Activated CD4-positive, alpha-beta T cell treated with anti-CD3 and anti-CD28 coated beads, Interleukin-2, amount 10 ng/mL, durations not matched to agents 24 days and 14 days (primary cell): ENCODE results near the gene DIP2C. TPM values are rescaled to one million over a fixed set of nuclear protein-coding genes. Genes with fewer than 3 reads are reported as not detected.
"Not testable (repeated sequence)": the region's sequence is repeated elsewhere in the genome, so short reads cannot be mapped to it uniquely, and the experiment has no call there.

ENCODE experiments used
- DNase-seq: peaks from one replicate; pipeline ENCODE4 v3.0.0; 2022
- H3K27ac Mint-ChIP-seq: one replicate; pipeline ENCODE4 v1.8.0; 2022; ENCODE audit warnings: mild to moderate bottlenecking, mixed read lengths
- H3K27me3 Mint-ChIP-seq: one replicate; pipeline ENCODE4 v1.8.0; 2022; ENCODE audit warnings: mixed read lengths
- H3K36me3 Mint-ChIP-seq: one replicate; pipeline ENCODE4 v1.8.0; 2022; ENCODE audit warnings: low read depth, mild to moderate bottlenecking, mixed read lengths
- H3K4me1 Mint-ChIP-seq: one replicate; pipeline ENCODE4 v1.8.0; 2021; ENCODE audit warnings: mixed read lengths
- H3K4me3 Mint-ChIP-seq: one replicate; pipeline ENCODE4 v1.8.0; 2022; ENCODE audit warnings: mild to moderate bottlenecking, moderate library complexity, mixed read lengths
- H3K9me3 Mint-ChIP-seq: one replicate; pipeline ENCODE4 v1.8.0; 2021; ENCODE audit warnings: mixed read lengths
- intact Hi-C: fragments of 100-400 bp; cut with micrococcal nuclease; formaldehyde crosslinking; loops from one replicate; pipeline ENCODE4 v1.15.1; 2023
- total RNA-seq: library from RNA; stranded (reverse); gene quantifications from 2 replicates; pipeline ENCODE4 v1.2.3, GENCODE V29; 2022

Gene DIP2C
- total RNA-seq, 1 donor from 2014 or later: 1.4 TPM

DNA sequence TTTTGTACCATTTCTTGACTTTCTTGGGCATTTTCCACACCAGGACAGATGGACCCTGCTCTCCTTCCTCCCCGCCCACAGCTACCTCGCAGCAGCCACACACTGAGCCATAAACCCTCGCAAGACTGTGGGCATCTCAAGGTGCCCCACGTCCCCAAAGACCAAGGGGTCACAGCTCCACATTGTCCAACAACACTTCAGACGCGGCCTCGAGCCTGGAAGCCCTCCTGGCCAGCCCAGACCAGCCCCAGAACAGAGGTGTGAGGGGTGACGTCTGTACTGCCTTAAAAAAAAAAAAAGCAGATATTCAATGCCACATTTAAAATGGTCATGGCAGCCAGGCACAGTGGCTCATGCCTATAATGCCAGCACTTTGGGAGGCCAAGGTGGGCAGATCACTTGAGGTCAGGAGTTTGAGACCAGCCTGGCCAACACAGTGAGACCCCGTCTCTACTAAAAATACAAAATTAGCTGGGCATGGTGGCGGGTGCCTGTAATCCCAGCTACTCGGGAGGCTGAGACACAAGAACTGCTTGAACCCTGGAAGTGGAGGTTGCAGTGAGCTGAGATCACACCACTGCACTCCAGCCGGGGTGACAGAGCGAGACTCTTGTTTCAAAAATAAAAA, 36.5 kb downstream of the DIP2C start:
- H3K4me3 Mint-ChIP-seq, H3K27ac Mint-ChIP-seq, H3K4me1 Mint-ChIP-seq, H3K27me3 Mint-ChIP-seq, H3K36me3 Mint-ChIP-seq, DNase-seq, H3K9me3 Mint-ChIP-seq, intact Hi-C loops: not testable (repeated sequence)

DNA sequence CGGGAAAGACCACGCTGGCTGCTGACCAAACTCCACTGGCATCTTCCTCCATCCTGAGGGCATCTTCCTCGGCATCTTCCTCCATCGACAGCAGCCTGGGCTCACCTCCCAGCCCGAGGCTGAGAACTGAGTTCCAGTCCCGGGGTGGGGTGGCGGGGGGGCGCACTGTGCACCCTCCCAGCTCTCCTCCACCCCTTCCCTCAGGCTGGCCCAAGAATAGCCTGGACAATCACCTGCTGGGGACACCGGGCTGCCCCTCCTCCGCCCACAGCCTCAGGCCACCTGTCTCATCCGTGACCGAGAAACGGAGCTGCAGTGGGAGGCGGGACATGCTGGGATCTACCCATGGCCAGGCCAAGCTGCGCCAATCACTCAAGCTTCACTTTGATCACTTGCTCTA, 37.2 kb downstream of the DIP2C start:
- DNase-seq: no peak
- Mint-ChIP-seq H3K27ac (no peak overlapping the region), H3K9me3 (no peaks in the 10 kb centered on the region), H3K27me3 (no peaks in the 10 kb centered on the region), H3K36me3 (no peaks in the 10 kb centered on the region), H3K4me1 (no peaks in the 10 kb centered on the region), H3K4me3 (no peak overlapping the region)
- intact Hi-C loops: no loop called here

DNA sequence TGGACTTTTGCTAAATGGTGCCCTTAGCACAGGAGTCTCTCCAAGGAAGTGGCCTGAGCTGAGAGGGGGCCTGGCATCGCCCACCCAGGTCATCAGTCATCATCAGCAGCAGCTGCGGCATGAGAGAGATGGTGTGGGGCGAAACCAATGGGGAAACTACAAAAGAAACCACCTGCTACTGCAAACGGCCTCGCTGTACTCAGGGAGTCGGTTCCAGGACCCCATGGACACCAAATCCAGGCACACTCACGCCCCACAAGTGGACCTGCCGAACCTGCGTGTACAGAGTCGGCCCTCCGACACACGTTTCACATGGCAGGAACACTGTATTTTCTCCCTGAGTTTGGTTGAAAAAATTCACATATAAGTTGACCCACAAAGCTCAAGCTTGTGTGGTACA, 37.8 kb downstream of the DIP2C start:
- no peak for DNase-seq
- Mint-ChIP-seq H3K27me3 (no peaks in the 10 kb centered on the region), H3K4me1 (no peaks in the 10 kb centered on the region), H3K4me3 (no peak overlapping the region), H3K9me3 (no peaks in the 10 kb centered on the region), H3K36me3 (no peaks in the 10 kb centered on the region), H3K27ac (no peak overlapping the region)
- intact Hi-C loops: no loop called here

DNA sequence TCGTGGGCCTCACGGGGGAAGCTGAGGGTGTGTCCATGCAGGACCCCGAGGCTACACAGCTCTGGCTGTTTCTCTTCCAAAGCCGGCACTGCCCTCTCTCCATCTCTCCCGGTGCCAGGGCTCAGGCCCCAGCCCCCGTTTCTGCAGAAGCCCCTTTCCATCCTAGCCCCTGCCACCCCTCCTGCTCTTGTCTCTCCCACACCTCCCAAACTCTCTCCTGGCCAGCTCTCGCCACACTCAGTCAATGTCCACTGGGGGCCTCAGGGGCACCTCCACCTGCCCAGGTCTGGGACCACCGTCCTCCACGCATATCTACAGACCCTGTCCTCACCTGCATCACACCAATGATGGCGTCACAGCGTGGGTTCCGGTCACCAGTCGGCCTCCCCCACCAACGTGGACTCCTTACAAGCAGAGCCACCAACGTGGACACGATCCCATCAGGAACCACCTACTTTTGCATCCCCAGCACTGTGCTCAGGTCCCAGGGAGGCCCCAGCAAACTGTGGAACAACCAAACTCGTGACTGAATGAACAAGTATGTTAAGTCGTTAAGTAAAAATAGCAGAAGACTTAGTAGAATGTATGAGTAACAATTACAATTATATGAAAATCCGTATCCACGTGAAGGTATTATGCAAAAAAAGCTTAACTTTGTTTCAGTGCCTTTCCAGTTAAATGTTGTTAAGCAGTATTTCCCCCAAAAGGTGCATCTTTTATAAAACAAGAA, 38.4 kb downstream of the DIP2C start:
- Mint-ChIP-seq H3K36me3 (no peaks in the 10 kb centered on the region), H3K27me3 (no peaks in the 10 kb centered on the region), H3K9me3 (no peaks in the 10 kb centered on the region), H3K4me3 (no peak overlapping the region), H3K27ac (no peak overlapping the region), H3K4me1 (no peaks in the 10 kb centered on the region)
- DNase-seq: no peak
- intact Hi-C loops: no loop called here

DNA sequence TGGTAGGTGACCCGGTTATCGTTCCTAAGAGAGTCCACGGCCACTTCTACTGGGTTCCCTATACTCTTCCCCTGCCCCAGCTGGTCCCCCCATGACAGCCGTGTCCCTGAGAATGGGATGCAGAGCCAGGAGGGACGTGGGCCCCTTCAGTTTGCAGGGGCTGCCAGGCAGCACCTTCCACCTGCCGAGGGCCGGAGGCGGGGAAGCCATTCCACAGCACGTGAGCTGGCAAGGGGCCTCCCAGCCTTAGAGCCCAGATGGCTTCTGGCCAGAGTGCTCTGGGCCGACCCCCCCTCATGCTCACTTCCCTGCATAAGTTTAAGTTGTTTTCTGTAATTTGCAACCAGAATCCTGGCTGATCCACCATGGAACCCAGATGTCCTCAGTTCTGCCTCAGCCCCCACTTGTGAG, 39.0 kb downstream of the DIP2C start:
- intact Hi-C loops: no loop called here
- Mint-ChIP-seq H3K36me3 (no peaks in the 10 kb centered on the region), H3K9me3 (no peaks in the 10 kb centered on the region), H3K27ac (no peak overlapping the region), H3K27me3 (no peaks in the 10 kb centered on the region), H3K4me3 (no peak overlapping the region), H3K4me1 (no peaks in the 10 kb centered on the region)
- no peak for DNase-seq

DNA sequence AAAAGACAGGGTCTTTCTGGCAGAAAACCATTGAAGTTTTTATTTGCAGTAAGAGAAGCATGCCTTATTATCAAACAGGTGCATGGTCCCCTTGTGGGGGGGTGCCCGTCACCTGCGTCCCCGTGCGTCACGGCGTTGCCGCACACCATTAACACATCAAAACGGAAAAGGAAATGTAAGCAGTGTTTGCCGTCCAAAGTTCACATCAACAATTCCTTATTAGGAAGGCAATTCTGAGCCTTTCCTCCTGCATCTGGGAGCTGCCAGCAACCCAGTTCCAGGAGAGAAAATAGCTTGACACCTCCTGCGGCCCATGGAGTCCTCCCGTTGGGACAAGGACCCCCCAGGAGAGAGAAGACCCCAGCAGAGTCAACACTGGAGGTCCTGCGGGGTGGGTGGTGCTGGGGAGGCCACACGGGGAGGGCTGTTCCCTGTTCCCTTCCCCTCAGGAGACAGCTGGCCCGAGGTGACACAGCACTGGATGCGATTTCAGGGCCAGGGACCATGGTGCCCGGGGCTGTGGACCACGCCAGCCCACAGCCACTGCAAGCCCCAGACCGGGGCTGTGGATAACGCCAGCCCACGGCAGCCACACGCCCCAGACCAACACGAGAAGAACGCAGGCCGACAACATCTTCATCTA, 39.5 kb downstream of the DIP2C start:
- Mint-ChIP-seq H3K36me3 (no peaks in the 10 kb centered on the region), H3K9me3 (no peaks in the 10 kb centered on the region), H3K4me1 (no peaks in the 10 kb centered on the region), H3K4me3 (no peak overlapping the region), H3K27ac (no peak overlapping the region), H3K27me3 (no peaks in the 10 kb centered on the region)
- intact Hi-C loops: no loop called here
- no peak for DNase-seq

DNA sequence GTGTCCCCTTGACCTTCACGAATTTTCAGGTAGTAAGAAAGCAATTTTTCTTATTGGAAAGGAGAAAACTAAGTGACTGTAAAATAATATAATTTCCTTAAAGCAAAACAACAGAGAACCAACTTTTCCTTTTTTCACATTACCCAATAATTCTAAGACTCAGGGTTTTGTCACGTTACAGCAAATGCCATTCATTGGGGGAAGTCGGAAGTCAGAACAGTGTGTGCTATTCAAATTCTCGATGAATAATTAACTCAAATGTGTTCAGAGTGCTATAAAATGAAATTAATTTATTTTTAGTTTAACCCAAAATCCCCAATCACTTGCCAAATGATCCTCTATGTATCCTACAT, 40.0 kb downstream of the DIP2C start:
- H3K27ac Mint-ChIP-seq: no peak overlapping the region

DNA sequence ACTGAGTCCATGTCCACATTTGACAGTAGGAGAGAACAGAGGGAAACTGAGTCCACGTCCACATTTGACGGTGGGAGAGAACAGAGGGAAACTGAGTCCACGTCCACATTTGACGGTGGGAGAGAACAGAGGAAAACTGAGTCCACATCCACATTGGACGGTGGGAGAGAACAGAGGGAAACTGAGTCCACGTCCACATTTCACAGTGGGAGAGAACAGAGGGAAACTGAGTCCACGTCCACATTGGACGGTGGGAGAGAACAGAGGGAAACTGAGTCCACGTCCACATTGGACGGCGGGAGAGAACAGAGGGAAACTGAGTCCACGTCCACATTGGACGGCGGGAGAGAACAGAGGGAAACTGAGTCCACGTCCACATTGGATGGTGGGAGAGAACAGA, 42.4 kb downstream of the DIP2C start:
- not testable (repeated sequence) for H3K27me3 Mint-ChIP-seq, H3K4me3 Mint-ChIP-seq, H3K36me3 Mint-ChIP-seq

More for the DNA sequence above, 40.0 kb downstream of the DIP2C start:
- H3K4me3 Mint-ChIP-seq: no peak overlapping the region
- intact Hi-C loops: no loop called here
- no peaks in the 10 kb centered on the region for H3K9me3 Mint-ChIP-seq
- no peaks in the 10 kb centered on the region for H3K36me3 Mint-ChIP-seq
- DNase-seq: no peak
- no peaks in the 10 kb centered on the region for H3K4me1 Mint-ChIP-seq
- H3K27me3 Mint-ChIP-seq: no peaks in the 10 kb centered on the region

DNA sequence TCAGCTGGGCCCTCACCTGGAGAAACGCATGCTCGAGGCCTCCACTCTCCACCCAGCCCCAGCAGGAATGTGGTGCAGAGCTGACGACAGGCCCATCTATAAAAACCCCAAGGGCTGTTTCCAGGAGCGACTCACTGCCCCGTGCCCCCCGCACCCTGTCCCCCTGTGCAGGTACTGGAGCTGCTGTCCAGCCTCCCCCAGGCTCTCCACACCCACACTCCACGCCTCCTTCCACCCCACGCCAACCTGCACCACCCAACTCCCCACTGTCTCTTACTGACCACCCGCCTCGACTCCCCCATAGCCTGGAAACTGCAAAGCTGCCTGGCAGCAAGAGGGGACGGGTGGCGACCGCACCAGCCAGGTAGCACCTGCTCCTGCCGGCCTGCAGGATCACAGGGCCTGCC, 43.3 kb downstream of the DIP2C start:
- Mint-ChIP-seq H3K27ac (no peak overlapping the region), H3K4me3 (no peak overlapping the region), H3K4me1 (no peaks in the 10 kb centered on the region), H3K9me3 (no peaks in the 10 kb centered on the region), H3K27me3 (no peaks in the 10 kb centered on the region), H3K36me3 (no peaks in the 10 kb centered on the region)
- intact Hi-C loops: no loop called here
- DNase-seq: no peak

More for the DNA sequence above, 42.4 kb downstream of the DIP2C start:
- H3K9me3 Mint-ChIP-seq, H3K4me1 Mint-ChIP-seq, H3K27ac Mint-ChIP-seq, DNase-seq, intact Hi-C loops: not testable (repeated sequence)

DNA sequence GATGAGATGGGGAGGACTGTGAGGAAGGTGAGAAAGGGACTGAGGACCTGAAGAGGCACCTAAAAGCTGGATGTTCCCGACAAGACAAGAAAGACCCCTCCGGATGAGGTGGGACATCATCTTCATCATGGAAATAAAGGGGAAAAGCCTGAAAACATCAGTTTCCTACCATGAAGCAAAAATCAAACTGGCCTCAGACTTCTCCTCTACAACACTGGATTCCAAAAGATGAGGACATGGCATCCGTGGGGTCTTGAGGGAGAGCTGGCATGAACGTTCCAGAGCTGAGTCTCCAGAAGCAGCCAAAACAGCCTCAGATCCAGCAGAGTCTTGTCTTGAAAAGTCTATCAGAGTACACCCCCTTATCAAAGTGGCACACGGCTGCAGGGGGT, 44.5 kb downstream of the DIP2C start:
- no peak overlapping the region for H3K27ac Mint-ChIP-seq
- H3K27me3 Mint-ChIP-seq: no peaks in the 10 kb centered on the region
- no peak for DNase-seq
- H3K9me3 Mint-ChIP-seq: no peaks in the 10 kb centered on the region
- H3K36me3 Mint-ChIP-seq: no peaks in the 10 kb centered on the region
- H3K4me1 Mint-ChIP-seq: no peaks in the 10 kb centered on the region
- no peak overlapping the region for H3K4me3 Mint-ChIP-seq
- intact Hi-C loops: no loop called here

DNA sequence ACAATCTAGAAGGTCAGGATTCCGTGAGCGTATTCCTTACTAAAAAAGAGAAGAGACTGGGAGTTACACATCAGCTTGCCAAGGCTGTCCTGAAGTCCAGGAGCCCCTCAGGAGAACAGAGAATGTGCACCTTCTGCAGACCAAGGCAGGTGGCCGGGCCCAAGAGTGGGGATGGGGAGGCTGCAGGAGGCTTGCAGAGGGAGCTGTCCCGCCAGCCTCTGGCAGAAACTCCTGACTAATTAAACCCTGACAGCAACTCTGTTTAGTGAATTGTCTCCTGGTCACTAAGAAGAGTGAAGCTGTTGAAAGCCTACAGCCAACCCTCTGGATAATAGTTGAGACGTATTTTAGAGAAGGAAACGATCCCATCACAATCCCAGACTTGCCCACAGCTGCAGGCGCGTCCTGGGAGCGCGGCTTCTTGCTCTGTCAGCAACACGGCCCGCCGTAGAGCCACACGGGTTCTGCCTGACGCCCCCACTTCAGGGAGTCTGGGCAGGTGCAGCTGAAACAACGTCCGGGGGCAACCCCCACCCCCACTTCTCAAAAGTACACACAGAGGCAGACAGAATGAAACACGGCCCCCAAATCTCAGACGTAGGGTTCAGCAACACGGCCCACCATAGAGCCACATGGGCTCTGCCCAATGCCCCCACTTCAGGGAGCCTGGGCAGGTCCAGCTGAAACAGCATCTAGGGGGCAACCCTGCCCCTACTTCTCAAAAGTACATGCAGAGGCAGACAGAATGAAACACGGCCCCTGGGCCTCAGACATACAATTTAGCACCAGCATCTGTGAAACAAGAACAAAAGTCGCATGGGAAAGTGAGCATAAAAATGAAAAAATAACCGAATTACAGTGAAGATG, 45.2 kb downstream of the DIP2C start:
- no peaks in the 10 kb centered on the region for H3K9me3 Mint-ChIP-seq

DNA sequence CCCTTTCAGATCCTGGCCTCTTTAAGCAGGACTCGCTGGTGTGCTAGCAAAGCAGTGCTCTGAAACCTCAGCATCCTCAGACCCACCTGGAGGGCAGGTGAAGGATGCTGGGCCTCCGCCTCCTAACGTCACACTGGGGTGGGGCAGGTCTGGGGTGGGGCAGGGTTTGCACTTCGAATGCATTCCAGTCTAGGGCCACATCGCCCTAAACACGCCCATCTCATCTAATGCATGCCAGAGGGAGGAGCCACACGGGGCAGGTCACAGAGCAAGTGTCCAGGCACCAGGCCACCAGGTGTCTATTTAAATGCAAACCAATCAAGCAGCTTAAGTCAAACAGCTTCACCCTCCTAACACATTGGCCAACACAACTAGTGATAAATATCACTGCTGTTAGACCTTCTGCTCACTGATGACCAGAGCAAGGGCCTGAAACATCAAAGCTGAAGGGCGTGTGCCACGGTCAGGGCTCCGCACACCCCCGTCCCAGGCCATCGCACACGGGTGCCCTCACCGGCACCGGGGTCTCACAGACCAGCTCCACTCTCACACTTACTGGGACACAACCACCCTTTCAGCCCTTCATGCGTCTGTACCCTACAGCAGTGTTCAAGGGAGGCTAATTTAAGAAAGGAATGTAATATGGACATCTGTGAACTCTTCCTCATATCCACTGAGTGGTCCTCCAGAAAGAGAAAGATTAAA, 47.1 kb downstream of the DIP2C start:
- intact Hi-C loops: no loop called here
- Mint-ChIP-seq H3K4me1 (no peaks in the 10 kb centered on the region), H3K27ac (no peak overlapping the region), H3K36me3 (no peaks in the 10 kb centered on the region), H3K27me3 (peaks cover 3% of the 10 kb centered on the region), H3K9me3 (no peaks in the 10 kb centered on the region), H3K4me3 (no peak overlapping the region)
- no peak for DNase-seq

More for the DNA sequence above, 45.2 kb downstream of the DIP2C start:
- Mint-ChIP-seq H3K36me3 (no peaks in the 10 kb centered on the region), H3K27ac (no peak overlapping the region), H3K4me1 (no peaks in the 10 kb centered on the region), H3K4me3 (no peak overlapping the region), H3K27me3 (no peaks in the 10 kb centered on the region)
- DNase-seq: no peak
- intact Hi-C loops: no loop called here

DNA sequence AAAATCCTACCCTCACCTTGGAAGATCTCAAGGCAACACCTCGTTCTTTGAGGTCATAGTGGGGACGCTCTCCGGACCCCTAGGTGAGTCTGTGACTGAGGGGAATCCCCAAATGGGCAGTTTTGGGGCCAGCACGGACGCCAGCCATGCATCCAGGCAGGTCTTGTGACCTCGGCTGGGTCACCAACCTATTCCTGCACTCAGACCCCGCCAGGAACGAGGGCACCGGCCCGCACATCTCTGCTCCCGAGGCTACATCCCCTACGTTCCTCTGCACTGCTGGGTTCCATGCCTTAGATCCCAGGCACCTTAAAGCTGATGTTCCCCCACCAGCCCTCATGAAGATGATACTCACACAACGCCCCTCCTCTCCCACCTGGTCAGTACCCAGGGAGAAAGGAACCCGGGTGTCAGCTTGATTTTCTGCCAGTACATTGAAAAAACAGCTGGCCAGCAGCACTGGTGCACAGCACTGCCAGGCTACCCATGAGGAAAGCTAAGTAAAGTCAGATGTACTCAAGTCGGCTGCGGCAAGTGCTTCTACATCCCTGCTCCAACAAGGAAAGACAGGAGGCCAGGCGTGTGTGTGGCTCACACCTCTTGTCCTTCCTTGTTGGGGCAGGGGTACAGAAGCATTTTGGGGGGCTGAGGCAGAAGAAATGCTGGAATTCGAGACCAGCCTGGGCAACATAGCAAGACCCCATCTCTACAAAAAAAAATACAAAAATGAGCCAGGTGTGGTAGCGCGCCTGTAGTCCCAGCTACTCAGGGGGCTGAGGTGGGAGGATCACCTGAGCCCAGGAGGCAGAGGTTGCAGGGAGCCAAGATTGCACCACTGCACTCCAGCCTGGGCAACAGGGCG, 48.1 kb downstream of the DIP2C start:
- intact Hi-C loops: no loop called here
- no peaks in the 10 kb centered on the region for H3K9me3 Mint-ChIP-seq
- peaks cover 8% of the 10 kb centered on the region for H3K27me3 Mint-ChIP-seq
- H3K4me3 Mint-ChIP-seq: no peak overlapping the region
- DNase-seq: no peak
- no peaks in the 10 kb centered on the region for H3K36me3 Mint-ChIP-seq
- H3K4me1 Mint-ChIP-seq: no peaks in the 10 kb centered on the region
- H3K27ac Mint-ChIP-seq: no peak overlapping the region
